ENCODE data around the gene CXCL14.

- no peak for TF ChIP-seq EZH2phosphoT487 (IDR thresholded peaks at IDR 0.05; ENCODE audit: insufficient read depth, low read depth)
- TF ChIP-seq EZH2 (IDR thresholded peaks at IDR 0.05; ENCODE audit: insufficient read depth, poor library complexity, severe bottlenecking): no peak
Observed at GRCh38 chr5:135598691-135599395, 20.1 kb upstream of the CXCL14 start.
